ENCODE data around the gene PLXNA4.

DNA sequence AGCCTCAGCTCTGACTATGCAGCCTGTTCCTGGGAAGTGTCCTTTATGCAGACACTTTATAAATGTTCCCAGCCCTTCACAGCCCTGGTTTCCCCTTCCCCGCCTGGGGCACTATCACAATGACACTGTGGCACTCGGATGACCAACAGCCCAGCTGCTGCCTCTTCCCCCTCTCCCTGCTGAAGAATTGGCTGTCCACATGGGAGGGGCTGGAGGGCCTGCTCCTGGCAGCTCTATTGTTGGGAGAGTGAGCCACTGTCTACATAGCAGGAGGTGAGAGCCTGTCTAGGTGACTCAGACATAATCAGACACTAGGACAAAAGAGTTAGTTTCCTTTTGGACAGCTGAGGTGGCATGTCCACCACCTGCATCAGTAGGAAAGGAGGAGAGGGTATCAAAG is 437.5 kb downstream of the PLXNA4 start:
- no peak for TF ChIP-seq CTCF (IDR thresholded peaks at IDR 0.05 in 8 of 11, conservative IDR thresholded peaks at IDR 0.05 in 3 of 11)
- TF ChIP-seq POLR2A (IDR thresholded peaks at IDR 0.05), result no peak
- TF ChIP-seq POLR2AphosphoS5 (IDR thresholded peaks at IDR 0.05), result no peak
